SH-SY5Y (cell line): ENCODE measurements around the gene TIAL1.

Experiments used
- GATA2 ChIP-seq: IDR thresholded peaks from 2 replicates; pipeline ENCODE4 v1.6.1; 2011; ENCODE audit warnings: mild to moderate bottlenecking, low read depth, low read length
- GATA3 ChIP-seq: IDR thresholded peaks from 2 replicates; pipeline ENCODE4 v1.6.1; 2011; ENCODE audit warnings: low read depth, mild to moderate bottlenecking, low read length, moderate library complexity

DNA sequence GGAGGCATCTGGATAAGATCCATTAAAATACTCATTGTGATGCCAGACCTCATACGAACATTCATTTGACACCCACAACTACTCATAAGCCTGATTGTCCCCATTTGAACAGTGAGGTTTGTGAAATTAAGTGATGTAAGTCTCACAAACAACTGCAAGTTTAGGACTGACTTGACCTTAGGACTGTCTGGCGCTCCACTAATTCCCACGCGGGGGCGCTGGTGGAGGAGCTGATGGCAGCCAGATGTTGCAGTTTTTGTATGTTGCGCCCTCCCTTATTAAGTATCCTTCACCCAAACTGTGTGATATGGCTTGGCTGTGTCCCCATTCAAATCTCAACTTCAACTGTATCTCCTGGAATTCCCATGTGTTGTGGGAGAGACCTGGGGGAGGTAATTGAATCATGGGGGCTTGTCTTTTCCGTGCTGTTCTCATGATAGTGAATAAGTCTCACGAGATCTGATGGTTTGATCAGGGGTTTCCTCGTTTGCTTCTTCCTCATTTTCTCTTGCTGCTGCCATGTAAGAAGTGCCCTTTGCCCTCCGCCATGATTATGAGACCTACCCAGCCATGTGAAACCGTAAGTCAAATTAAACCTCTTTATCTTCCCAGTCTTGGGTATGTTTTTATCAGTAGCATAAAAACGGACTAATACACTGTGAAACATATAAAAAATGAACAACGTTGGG, 20.3 kb upstream of the TIAL1 start:
- TF ChIP-seq GATA3 (no peak), GATA2 (no peak)
